ENCODE results near the gene DPYD.
"Not testable (repeated sequence)": the region's sequence is repeated elsewhere in the genome, so short reads cannot be mapped to it uniquely, and the experiment has no call there.

DPYD gene

DNA sequence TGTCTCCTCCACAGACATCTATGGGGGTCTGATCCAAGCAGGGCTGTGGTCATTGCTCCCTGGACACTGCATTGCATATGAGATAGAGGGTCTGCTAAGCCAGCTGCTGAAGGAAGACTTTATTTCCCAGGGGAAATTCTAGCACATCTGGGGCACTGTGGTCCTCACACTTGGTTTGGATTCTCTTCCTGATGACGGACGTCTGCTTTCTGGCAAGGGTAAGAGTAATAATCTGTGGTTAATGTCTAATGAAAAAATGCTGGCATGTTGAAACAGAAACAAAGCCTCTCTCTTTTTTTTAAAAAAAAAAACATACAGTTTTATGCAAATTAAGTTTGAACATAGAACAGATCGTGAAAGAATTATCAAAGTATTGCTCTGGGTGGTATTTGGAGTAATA, 553.9 kb downstream of the DPYD start:
- no peak for DNase-seq (ENCODE audit: low read depth, low spot score)
- no peaks in the 10 kb centered on the region for H3K9me3 ChIP-seq (ENCODE audit: control insufficient read depth, insufficient read depth, low read length)
- H3K4me1 ChIP-seq (ENCODE audit: control insufficient read depth, insufficient read depth, low read length) = no peaks in the 10 kb centered on the region
- H3K27me3 ChIP-seq (ENCODE audit: control insufficient read depth, insufficient read depth, low read length) = no peaks in the 10 kb centered on the region
- H3K36me3 ChIP-seq (ENCODE audit: control insufficient read depth, insufficient read depth, low read length) = no peaks in the 10 kb centered on the region
- H3K27ac ChIP-seq (ENCODE audit: low read length) = no peak overlapping the region
- no CpG with 5 or more reads among the region's 3 CpGs for WGBS (ENCODE audit: insufficient coverage, insufficient read length)
- H3K4me3 ChIP-seq (ENCODE audit: low read length) = no peak overlapping the region

DNA sequence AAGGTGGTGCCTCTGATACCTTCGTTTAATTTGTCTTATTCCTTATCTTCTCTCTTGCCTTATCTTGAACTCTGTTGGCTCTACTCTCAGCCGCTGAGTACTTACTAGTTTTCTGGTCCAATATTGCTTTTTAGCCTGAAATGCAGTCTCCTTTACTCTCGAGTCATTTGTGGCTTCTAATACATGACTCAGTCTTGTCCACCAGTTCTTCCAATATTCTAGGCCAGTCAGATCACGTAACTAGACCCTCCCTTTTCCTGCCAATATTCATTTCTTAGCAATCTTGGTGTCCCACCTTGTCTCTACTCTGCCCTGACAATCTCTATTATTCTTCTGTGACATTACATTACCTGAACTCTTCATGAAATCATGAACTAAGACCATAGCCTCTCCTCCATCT, 555.8 kb downstream of the DPYD start:
- H3K27ac ChIP-seq (ENCODE audit: low read length) = no peak overlapping the region
- no peaks in the 10 kb centered on the region for H3K27me3 ChIP-seq (ENCODE audit: control insufficient read depth, insufficient read depth, low read length)
- no peaks in the 10 kb centered on the region for H3K4me1 ChIP-seq (ENCODE audit: control insufficient read depth, insufficient read depth, low read length)
- no peak for DNase-seq (ENCODE audit: low read depth, low spot score)
- H3K36me3 ChIP-seq (ENCODE audit: control insufficient read depth, insufficient read depth, low read length) = no peaks in the 10 kb centered on the region
- H3K4me3 ChIP-seq (ENCODE audit: low read length) = no peak overlapping the region
- H3K9me3 ChIP-seq (ENCODE audit: control insufficient read depth, insufficient read depth, low read length) = no peaks in the 10 kb centered on the region
- no CpG with 5 or more reads among the region's 4 CpGs for WGBS (ENCODE audit: insufficient coverage, insufficient read length)

DNA sequence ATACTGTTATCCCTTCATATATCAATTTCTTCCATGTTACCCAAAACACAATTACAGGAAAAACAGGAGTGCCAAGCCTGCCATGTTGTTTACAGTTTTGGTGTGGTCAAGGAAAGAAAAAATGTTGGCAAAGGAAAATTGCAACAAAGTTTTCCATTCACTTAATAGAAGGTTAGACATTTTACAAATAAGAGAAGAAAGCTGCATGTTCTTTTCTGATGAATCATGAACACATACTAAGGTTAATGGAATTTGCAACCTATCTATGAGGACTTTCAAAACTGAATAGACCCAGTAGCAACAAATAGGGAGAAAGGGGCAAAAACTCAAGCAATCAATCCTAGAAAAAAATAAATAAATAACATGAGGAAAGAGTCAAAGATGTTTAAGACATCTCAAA, 556.7 kb downstream of the DPYD start:
- no peaks in the 10 kb centered on the region for H3K27me3 ChIP-seq (ENCODE audit: control insufficient read depth, insufficient read depth, low read length)
- H3K4me1 ChIP-seq (ENCODE audit: control insufficient read depth, insufficient read depth, low read length) = no peaks in the 10 kb centered on the region
- H3K9me3 ChIP-seq (ENCODE audit: control insufficient read depth, insufficient read depth, low read length) = no peaks in the 10 kb centered on the region
- no peak for DNase-seq (ENCODE audit: low read depth, low spot score)
- H3K27ac ChIP-seq (ENCODE audit: low read length) = no peak overlapping the region
- H3K36me3 ChIP-seq (ENCODE audit: control insufficient read depth, insufficient read depth, low read length) = no peaks in the 10 kb centered on the region
- no peak overlapping the region for H3K4me3 ChIP-seq (ENCODE audit: low read length)

DNA sequence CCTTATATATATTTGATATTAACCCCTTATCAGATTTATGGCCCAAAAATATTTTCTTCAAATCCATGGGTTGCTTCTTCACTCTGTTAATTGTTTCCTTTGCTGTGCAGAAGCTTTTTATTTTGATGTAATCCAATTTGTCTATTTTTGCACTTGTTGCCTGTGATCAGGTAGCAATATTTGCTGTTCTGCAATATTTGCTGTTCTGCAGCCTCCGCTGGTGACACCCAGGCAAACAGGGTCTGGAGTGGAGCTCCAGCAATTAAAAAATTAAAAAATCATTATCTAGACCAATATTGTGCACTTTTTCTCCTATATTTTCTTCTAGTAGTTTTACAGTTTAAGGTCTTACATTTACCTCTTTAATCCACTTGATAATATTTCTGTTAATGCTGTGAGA, 564.5 kb downstream of the DPYD start:
- H3K36me3 ChIP-seq (ENCODE audit: control insufficient read depth, insufficient read depth, low read length) = no peaks in the 10 kb centered on the region
- no peak for DNase-seq (ENCODE audit: low read depth, low spot score)
- WGBS (ENCODE audit: insufficient coverage, insufficient read length) = no CpG with 5 or more reads among the region's 1 CpG
- no peaks in the 10 kb centered on the region for H3K9me3 ChIP-seq (ENCODE audit: control insufficient read depth, insufficient read depth, low read length)
- no peaks in the 10 kb centered on the region for H3K4me1 ChIP-seq (ENCODE audit: control insufficient read depth, insufficient read depth, low read length)
- H3K27ac ChIP-seq (ENCODE audit: low read length) = no peak overlapping the region
- no peak overlapping the region for H3K4me3 ChIP-seq (ENCODE audit: low read length)
- H3K27me3 ChIP-seq (ENCODE audit: control insufficient read depth, insufficient read depth, low read length) = no peaks in the 10 kb centered on the region

DNA sequence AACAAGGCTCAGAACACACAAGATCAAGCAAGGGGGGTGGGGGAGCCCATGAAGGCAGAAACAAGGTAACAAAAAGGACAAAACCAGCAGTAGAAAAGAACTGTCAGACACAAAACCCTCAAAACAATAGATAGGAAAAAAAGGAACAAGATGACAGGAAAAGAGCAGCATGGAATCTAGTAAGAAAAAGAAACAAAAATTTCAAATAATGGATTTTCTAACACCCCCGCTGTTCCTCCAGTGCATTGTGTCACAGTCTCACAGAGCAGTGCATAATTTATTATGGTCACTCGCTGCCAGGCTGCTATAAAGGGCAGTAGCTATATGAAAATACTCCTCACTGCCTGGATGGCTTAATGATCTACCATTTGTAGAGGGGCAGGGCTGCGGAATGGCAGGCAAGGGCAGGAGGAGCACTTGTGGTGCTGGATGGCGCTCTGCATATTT, 567.9 kb downstream of the DPYD start:
- no peak for DNase-seq (ENCODE audit: low read depth, low spot score)

DNA sequence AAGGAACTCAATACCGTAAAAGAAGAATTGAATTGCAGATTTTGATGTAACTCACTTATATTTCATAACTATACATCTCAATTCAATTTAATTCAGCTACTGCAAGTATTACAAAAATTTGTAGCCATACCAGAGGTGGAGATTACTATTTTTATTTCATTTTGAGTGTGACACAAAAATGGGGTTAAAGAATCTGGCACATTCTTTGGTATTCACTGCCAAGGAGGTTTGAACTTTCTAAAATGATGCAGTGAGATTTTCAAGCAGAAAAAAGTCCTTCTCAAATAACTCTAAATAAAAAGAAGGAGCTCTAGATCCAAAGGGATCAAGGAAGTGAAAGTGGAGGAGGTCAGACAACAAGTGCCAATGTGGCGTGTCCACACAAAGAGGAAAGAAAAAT, 569.0 kb downstream of the DPYD start:
- H3K9me3 ChIP-seq (ENCODE audit: control insufficient read depth, insufficient read depth, low read length) = no peaks in the 10 kb centered on the region
- H3K4me3 ChIP-seq (ENCODE audit: low read length) = no peak overlapping the region
- no peaks in the 10 kb centered on the region for H3K27me3 ChIP-seq (ENCODE audit: control insufficient read depth, insufficient read depth, low read length)
- no CpG with 5 or more reads among the region's 2 CpGs for WGBS (ENCODE audit: insufficient coverage, insufficient read length)
- no peaks in the 10 kb centered on the region for H3K4me1 ChIP-seq (ENCODE audit: control insufficient read depth, insufficient read depth, low read length)
- no peak for DNase-seq (ENCODE audit: low read depth, low spot score)
- no peak overlapping the region for H3K27ac ChIP-seq (ENCODE audit: low read length)
- no peaks in the 10 kb centered on the region for H3K36me3 ChIP-seq (ENCODE audit: control insufficient read depth, insufficient read depth, low read length)

More for the DNA sequence above, 567.9 kb downstream of the DPYD start:
- whole genome bisulfite sequencing (ENCODE audit: insufficient coverage, insufficient read length) = no CpG with 5 or more reads among the region's 4 CpGs
- H3K4me1 ChIP-seq (ENCODE audit: control insufficient read depth, insufficient read depth, low read length) = no peaks in the 10 kb centered on the region
- no peaks in the 10 kb centered on the region for H3K27me3 ChIP-seq (ENCODE audit: control insufficient read depth, insufficient read depth, low read length)
- H3K4me3 ChIP-seq (ENCODE audit: low read length) = no peak overlapping the region
- no peaks in the 10 kb centered on the region for H3K9me3 ChIP-seq (ENCODE audit: control insufficient read depth, insufficient read depth, low read length)
- H3K27ac ChIP-seq (ENCODE audit: low read length) = no peak overlapping the region
- no peaks in the 10 kb centered on the region for H3K36me3 ChIP-seq (ENCODE audit: control insufficient read depth, insufficient read depth, low read length)

DNA sequence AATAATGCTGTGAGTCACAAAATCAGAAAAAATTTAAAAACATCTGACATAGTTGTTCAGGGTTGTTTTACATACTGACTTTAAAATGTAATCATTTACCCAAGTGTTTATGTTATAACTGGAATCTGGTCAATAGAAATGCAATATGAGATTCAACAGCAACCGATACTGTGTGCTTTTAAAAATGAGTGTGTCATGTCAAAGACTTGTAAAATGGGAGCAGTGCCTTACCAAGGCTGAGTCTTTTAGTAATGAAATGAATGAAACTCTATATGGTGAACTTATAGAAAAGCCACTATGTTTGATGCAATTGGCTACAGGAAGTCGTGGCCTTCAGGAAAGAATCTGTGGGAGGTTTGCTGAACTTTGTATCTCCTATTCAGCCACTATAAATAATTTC, 570.2 kb downstream of the DPYD start:
- DNase-seq (ENCODE audit: low read depth, low spot score) = no peak

DNA sequence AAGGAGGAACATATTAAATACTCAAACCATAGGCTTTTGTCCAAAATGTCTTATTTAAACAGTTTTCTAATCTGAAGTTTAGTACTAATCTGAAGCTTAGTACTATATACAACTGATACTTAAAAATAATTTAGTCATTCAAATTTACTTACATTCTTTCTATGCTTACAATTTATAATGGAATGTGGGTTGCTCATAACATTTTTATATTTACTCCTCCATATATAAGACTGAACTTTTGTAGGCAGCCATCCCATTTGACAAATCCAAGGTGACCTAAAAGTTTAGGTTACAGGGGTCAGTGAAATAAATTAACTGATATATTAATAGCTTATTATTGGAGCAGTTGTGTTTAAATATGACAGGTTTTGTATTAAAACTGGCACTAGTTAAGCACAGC, 570.6 kb downstream of the DPYD start:
- Histone ChIP-seq H3K27ac (ENCODE audit: low read length) (no peak overlapping the region), H3K4me3 (ENCODE audit: low read length) (no peak overlapping the region), H3K27me3 (ENCODE audit: control insufficient read depth, insufficient read depth, low read length) (no peaks in the 10 kb centered on the region), H3K36me3 (ENCODE audit: control insufficient read depth, insufficient read depth, low read length) (no peaks in the 10 kb centered on the region), H3K9me3 (ENCODE audit: control insufficient read depth, insufficient read depth, low read length) (no peaks in the 10 kb centered on the region), H3K4me1 (ENCODE audit: control insufficient read depth, insufficient read depth, low read length) (no peaks in the 10 kb centered on the region)
- no peak for DNase-seq (ENCODE audit: low read depth, low spot score)

More for the DNA sequence above, 570.2 kb downstream of the DPYD start:
- Histone ChIP-seq H3K27ac (ENCODE audit: low read length) (no peak overlapping the region), H3K4me3 (ENCODE audit: low read length) (no peak overlapping the region), H3K4me1 (ENCODE audit: control insufficient read depth, insufficient read depth, low read length) (no peaks in the 10 kb centered on the region), H3K9me3 (ENCODE audit: control insufficient read depth, insufficient read depth, low read length) (no peaks in the 10 kb centered on the region), H3K27me3 (ENCODE audit: control insufficient read depth, insufficient read depth, low read length) (no peaks in the 10 kb centered on the region), H3K36me3 (ENCODE audit: control insufficient read depth, insufficient read depth, low read length) (no peaks in the 10 kb centered on the region)
- WGBS (ENCODE audit: insufficient coverage, insufficient read length) = no CpG with 5 or more reads among the region's 2 CpGs

DNA sequence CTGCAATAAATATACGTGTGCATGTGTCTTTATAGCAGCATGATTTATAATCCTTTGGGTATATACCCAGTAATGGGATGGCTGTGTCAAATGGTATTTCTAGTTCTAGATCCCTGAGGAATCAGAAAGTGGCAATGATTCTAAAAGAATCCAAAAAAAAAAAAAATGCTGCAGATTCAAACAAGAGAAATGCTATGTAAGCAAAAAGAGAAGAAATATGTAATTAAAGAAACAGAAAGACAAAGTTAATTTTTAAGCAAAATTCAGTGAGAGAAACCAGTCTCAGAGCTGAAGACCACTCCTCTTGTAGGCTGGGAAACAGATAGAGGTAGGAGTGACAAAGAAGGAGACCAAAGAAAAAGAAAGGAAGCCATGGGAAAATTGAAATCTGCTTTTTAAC, 571.0 kb downstream of the DPYD start:
- not testable (repeated sequence) for H3K27ac ChIP-seq (ENCODE audit: low read length); H3K27me3 ChIP-seq (ENCODE audit: control insufficient read depth, insufficient read depth, low read length); H3K4me1 ChIP-seq (ENCODE audit: control insufficient read depth, insufficient read depth, low read length); H3K4me3 ChIP-seq (ENCODE audit: low read length); DNase-seq (ENCODE audit: low read depth, low spot score); H3K36me3 ChIP-seq (ENCODE audit: control insufficient read depth, insufficient read depth, low read length); H3K9me3 ChIP-seq (ENCODE audit: control insufficient read depth, insufficient read depth, low read length)
- WGBS (ENCODE audit: insufficient coverage, insufficient read length) = no CpG with 5 or more reads among the region's 1 CpG

DNA sequence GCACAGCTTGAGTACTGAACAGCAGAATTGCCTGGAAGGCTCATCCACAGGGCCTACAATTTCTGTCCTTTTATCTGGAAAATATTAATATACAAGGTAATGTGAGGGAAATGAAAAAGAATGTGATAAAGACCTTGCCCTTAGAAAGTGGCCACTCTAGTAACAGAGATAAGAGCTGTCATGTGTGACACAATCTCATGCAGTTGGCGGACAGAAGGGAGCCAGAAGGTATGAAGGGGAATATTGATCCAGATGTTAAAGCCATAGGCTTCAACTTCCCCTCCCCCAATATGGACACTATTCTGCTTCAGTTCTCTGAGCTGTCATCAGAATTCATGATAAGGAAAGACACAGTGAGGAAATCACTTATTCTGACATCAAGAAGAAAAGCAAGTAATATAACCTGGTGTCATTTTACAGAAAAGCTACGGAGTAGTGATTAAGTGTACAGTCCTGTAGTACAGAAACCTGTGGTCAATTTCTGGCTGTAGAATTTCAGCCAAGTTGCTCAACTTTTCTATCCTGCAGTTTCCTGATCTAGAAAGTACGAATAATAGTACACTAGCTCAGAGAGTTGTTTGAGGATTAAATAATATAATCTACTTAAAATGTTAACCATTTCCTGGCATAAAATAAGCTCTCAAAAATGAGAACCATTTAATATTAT, 572.1 kb downstream of the DPYD start:
- Histone ChIP-seq H3K27ac (ENCODE audit: low read length) (no peak overlapping the region), H3K4me3 (ENCODE audit: low read length) (no peak overlapping the region), H3K36me3 (ENCODE audit: control insufficient read depth, insufficient read depth, low read length) (no peaks in the 10 kb centered on the region), H3K27me3 (ENCODE audit: control insufficient read depth, insufficient read depth, low read length) (no peaks in the 10 kb centered on the region), H3K9me3 (ENCODE audit: control insufficient read depth, insufficient read depth, low read length) (no peaks in the 10 kb centered on the region), H3K4me1 (ENCODE audit: control insufficient read depth, insufficient read depth, low read length) (no peaks in the 10 kb centered on the region)
- no CpG with 5 or more reads among the region's 3 CpGs for WGBS (ENCODE audit: insufficient coverage, insufficient read length)
- no peak for DNase-seq (ENCODE audit: low read depth, low spot score)

DNA sequence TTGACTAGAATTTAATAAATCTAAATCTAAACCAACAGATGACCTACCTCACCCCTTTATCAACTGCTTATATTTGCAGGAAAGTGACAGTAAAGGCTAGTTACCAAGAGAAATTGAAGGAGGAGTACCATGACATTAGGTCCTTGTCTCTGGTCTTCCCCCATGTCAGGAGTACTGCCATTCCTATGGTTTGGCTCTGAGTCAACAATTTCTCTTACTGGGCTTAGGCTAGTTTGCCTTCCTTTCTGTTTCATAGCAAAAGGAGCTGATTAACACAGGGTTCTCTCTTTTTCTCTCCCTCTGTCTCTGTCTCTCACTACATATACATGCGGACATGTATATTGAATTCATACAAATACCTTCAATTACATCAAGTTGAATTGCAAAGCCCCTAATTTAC, 579.9 kb downstream of the DPYD start:
- Histone ChIP-seq H3K27me3 (ENCODE audit: control insufficient read depth, insufficient read depth, low read length) (no peaks in the 10 kb centered on the region), H3K4me1 (ENCODE audit: control insufficient read depth, insufficient read depth, low read length) (no peaks in the 10 kb centered on the region), H3K4me3 (ENCODE audit: low read length) (no peak overlapping the region), H3K9me3 (ENCODE audit: control insufficient read depth, insufficient read depth, low read length) (no peaks in the 10 kb centered on the region), H3K27ac (ENCODE audit: low read length) (no peak overlapping the region), H3K36me3 (ENCODE audit: control insufficient read depth, insufficient read depth, low read length) (no peaks in the 10 kb centered on the region)
- WGBS (ENCODE audit: insufficient coverage, insufficient read length) = no CpG with 5 or more reads among the region's 1 CpG
- DNase-seq (ENCODE audit: low read depth, low spot score) = no peak
